ENCODE measurements around the gene ACADL.

Gene ACADL

GRCh38 chr2:210215120-210215519 lies 10.1 kb downstream of the ACADL start:
- H3K4me3 ChIP-seq (ENCODE audit: low read depth, low read length), result no peak overlapping the region
- POLR2A ChIA-PET, result no interaction called here
- no peak for TF ChIP-seq CTCF (IDR thresholded peaks at IDR 0.05; ENCODE audit: insufficient read depth, low read length, missing control alignments)
- no peak for DNase-seq (ENCODE audit: low read depth, low spot score)
- CTCF ChIA-PET, result no interaction called here

GRCh38 chr2:210210185-210210584 lies 15.1 kb downstream of the ACADL start:
- POLR2A ChIA-PET, result no interaction called here
- no peak for TF ChIP-seq CTCF (IDR thresholded peaks at IDR 0.05; ENCODE audit: insufficient read depth, low read length, missing control alignments)
- CTCF ChIA-PET, result interaction anchor here (2.2 kb wide), 1 partner anchor 14 kb away, joined by 8 read pairs; no protein-coding TSS in a partner anchor
- H3K4me3 ChIP-seq (ENCODE audit: low read depth, low read length), result no peak overlapping the region
- no peak for DNase-seq (ENCODE audit: low read depth, low spot score)

- ChIA-PET CTCF (interaction anchor here (1.2 to 1.9 kb wide), 2 partner anchors 9 to 230 kb away, joined by 4 to 5 read pairs; no protein-coding TSS in a partner anchor), POLR2A (no interaction called here)
- no peak for TF ChIP-seq CTCF (IDR thresholded peaks at IDR 0.05; ENCODE audit: insufficient read depth, low read length, missing control alignments)
- no peak for DNase-seq (ENCODE audit: low read depth, low spot score)
- no peak overlapping the region for H3K4me3 ChIP-seq (ENCODE audit: low read depth, low read length)
Observed at GRCh38 chr2:210207929-210208328, 17.3 kb downstream of the ACADL start.

GRCh38 chr2:210203558-210203957 lies 21.7 kb downstream of the ACADL start:
- no peak for DNase-seq (ENCODE audit: low read depth, low spot score)
- ChIA-PET CTCF (interaction anchor here (1.2 to 2.3 kb wide), 2 partner anchors 9 to 226 kb away, joined by 4 to 11 read pairs; no protein-coding TSS in a partner anchor), POLR2A (no interaction called here)

GRCh38 chr2:210203147-210203546 lies 22.1 kb downstream of the ACADL start:
- no peak for TF ChIP-seq CTCF (IDR thresholded peaks at IDR 0.05; ENCODE audit: insufficient read depth, low read length, missing control alignments)
- no peak for DNase-seq (ENCODE audit: low read depth, low spot score)
- CTCF ChIA-PET, result interaction anchor here (2.3 kb wide), 1 partner anchor 226 kb away, joined by 11 read pairs; no protein-coding TSS in a partner anchor
- no peak overlapping the region for H3K4me3 ChIP-seq (ENCODE audit: low read depth, low read length)
- POLR2A ChIA-PET, result no interaction called here

More at GRCh38 chr2:210203558-210203957, 21.7 kb downstream of the ACADL start:
- no peak for TF ChIP-seq CTCF (IDR thresholded peaks at IDR 0.05; ENCODE audit: insufficient read depth, low read length, missing control alignments)
- no peak overlapping the region for H3K4me3 ChIP-seq (ENCODE audit: low read depth, low read length)

GRCh38 chr2:210199854-210200253 lies 25.4 kb downstream of the ACADL start:
- CTCF ChIA-PET, result interaction anchor here (1.1 to 5.7 kb wide), 6 partner anchors 10 to 224 kb away, joined by 3 to 101 read pairs (median 12); no protein-coding TSS in a partner anchor
- no peak for DNase-seq (ENCODE audit: low read depth, low spot score)
- no peak overlapping the region for H3K4me3 ChIP-seq (ENCODE audit: low read depth, low read length)
- POLR2A ChIA-PET, result no interaction called here
- TF ChIP-seq CTCF (IDR thresholded peaks at IDR 0.05; ENCODE audit: insufficient read depth, low read length, missing control alignments), result no peak
